ENCODE results near the gene CABLES1.
"Not testable (repeated sequence)": the region's sequence is repeated elsewhere in the genome, so short reads cannot be mapped to it uniquely, and the experiment has no call there.

CABLES1 gene

DNA sequence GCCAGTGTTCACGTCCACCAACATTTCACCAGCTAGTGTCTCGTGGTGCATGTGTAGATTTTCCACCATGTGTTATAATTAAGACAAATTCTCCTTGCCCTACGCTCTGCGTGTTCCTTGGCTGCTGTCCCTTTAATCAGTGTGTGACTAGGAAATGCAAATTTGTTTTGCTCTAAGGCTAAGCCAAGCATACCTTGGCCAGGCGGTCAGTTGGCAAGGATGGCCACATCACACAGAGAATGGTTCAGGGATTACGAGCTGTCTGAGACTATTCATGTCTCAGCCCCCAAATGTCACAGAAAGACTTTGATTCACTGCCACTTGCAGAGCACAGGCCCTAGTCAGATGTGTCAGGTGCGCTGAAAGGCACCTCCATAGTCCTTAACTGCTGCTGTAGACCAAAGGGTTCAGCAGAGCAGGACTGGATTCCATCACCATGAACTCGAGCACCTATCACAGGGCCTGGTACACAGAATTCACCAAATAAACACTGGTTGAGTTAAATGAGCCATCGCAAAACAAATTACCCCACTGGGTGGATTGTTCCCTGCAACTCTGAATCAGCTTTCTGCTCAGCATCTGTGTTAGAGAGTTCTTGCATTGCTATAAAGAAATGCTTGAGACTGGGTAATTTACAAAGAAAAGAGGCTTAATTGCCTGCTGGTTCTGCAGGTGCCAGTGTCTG lies 128.4 kb downstream of the CABLES1 start:
- no peak for DNase-seq (ENCODE audit: low read depth in 2 of 2)

DNA sequence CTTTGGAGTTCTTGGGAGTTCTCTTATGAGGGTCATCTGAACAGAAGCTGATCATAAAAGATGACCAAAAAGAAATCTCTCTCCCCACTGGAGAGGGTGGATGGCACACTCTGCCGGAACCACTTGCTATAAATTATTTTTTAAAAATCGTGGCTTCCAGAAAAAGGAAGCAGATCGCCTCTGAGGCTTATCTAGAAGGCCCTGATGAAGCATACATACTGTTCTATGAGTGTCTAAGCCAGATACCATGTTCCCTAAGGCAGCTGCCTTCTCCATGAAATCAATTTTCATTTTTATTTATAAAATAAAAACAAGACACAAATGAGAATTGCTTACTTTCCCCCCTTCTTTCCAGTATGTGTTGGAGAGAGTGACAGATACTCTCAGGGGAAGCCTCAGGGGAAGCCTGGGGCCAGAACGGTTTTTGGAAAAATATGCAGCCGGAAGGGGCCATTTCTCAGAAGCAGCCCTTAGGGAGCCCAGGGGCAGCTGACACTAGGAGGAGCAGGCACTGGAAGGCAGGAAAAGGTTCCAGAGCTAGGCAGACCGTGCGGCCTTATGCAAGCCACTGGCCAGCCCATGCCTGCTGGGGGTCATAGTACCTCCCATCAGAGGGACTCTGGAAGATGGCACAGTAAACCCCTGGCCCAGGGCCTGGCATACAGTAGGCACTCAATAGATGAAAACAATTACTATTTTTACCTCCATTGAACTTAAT lies 130.6 kb downstream of the CABLES1 start:
- no peak for DNase-seq (ENCODE audit: low read depth in 2 of 2)

GRCh38 chr18:23266717-23267446 lies 131.6 kb downstream of the CABLES1 start:
- DNase-seq (ENCODE audit: low read depth in 2 of 2): no peak

GRCh38 chr18:23267447-23267776 lies 132.1 kb downstream of the CABLES1 start:
- no peak for DNase-seq (ENCODE audit: low read depth in 2 of 2)

- DNase-seq (ENCODE audit: low read depth in 2 of 2): no peak
Observed at GRCh38 chr18:23268641-23269040, 133.4 kb downstream of the CABLES1 start.

- DNase-seq (ENCODE audit: low read depth in 2 of 2): not testable (repeated sequence)
Observed at GRCh38 chr18:23269068-23269467, 133.8 kb downstream of the CABLES1 start.

DNA sequence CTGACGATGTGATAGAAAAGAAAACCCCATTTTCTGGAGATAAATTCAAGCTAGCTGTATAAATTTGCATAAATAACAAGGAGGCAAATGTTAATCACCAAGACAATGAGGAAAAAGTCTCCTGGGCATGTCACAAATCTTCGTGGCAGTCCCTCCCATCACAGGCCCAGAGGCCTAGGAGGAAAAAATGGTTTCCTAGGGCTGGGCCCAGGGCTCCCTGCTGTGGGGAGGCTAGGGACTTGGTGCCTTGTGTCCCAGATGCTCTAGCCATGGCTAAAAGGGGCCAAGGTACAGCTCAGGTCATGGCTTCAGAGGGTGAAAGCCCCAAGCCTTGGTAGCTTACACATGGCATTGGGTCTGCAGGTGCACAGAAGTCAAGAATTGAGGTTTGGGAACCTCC lies 134.6 kb downstream of the CABLES1 start:
- no peak for DNase-seq (ENCODE audit: low read depth in 2 of 2)

GRCh38 chr18:23270986-23271680 lies 135.8 kb downstream of the CABLES1 start:
- no peak for DNase-seq (ENCODE audit: low read depth in 2 of 2)

GRCh38 chr18:23272498-23273232 lies 137.4 kb downstream of the CABLES1 start:
- no peak for DNase-seq (ENCODE audit: low read depth in 2 of 2)

- DNase-seq (ENCODE audit: low read depth in 2 of 2): no peak
Observed at GRCh38 chr18:23273443-23273966, 138.2 kb downstream of the CABLES1 start.

- DNase-seq (ENCODE audit: low read depth in 2 of 2): no peak
Observed at GRCh38 chr18:23274638-23275482, 139.6 kb downstream of the CABLES1 start.

GRCh38 chr18:23276451-23276850 lies 141.2 kb downstream of the CABLES1 start:
- DNase-seq (ENCODE audit: low read depth in 2 of 2): no peak

DNA sequence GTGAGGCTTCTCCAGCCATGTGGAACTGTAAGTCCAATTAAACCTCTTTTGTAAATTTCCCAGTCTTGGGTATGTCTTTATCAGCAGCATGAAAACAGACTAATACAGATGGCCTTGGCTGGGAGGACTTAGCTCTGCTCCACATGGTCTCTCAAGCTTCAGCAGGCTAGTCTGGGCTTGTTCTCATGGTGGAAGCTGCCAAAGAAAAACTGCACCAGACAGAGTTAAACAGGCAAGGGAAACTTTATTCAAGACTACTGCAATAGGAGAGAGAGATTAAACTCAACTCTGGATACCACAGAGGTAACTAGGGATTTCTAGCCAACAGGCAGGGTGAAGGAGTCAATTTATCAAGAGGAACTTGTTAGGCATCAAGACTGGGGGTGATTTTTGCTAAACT lies 142.1 kb downstream of the CABLES1 start:
- DNase-seq (ENCODE audit: low read depth in 2 of 2): no peak

DNA sequence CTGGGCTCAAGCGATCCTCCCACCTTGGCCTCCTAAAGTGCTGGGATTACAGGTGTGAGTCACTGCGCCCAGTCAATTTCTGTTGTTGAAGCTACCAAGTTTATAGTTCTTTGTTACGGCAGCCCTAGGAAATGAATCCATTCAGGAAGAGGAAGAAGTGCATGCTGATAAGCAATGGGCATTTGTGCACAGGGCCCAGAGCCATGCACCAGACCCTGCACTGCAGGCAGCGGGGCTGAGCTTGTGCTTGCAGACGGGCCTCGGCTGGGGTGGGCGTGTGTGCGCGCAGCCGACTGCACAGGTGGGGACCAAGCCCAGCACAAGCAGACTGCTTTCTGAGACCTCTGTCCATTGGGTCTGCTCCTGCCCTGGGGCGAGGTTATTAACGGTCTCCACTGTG lies 144.6 kb downstream of the CABLES1 start:
- no peak for DNase-seq (ENCODE audit: low read depth in 2 of 2)

DNA sequence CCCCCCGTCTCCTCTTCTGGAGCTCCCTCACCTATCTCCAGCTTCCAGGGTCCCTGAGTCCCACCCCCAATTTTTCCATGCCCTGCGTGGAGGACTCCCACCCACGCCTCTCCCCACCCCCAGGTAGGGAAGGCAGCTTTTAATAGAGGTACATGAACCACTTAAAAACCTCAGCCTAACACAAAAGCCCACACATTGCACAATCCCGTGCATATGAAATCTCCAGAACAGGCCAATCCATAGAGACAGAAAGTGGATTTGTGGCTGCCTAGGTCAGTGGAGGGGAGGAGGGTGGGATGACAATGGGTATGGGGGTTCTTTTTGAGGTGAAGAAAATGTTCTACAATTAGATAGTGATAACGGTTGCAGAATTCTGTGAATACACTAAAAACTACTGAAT lies 145.6 kb downstream of the CABLES1 start:
- no peak for DNase-seq (ENCODE audit: low read depth in 2 of 2)

DNA sequence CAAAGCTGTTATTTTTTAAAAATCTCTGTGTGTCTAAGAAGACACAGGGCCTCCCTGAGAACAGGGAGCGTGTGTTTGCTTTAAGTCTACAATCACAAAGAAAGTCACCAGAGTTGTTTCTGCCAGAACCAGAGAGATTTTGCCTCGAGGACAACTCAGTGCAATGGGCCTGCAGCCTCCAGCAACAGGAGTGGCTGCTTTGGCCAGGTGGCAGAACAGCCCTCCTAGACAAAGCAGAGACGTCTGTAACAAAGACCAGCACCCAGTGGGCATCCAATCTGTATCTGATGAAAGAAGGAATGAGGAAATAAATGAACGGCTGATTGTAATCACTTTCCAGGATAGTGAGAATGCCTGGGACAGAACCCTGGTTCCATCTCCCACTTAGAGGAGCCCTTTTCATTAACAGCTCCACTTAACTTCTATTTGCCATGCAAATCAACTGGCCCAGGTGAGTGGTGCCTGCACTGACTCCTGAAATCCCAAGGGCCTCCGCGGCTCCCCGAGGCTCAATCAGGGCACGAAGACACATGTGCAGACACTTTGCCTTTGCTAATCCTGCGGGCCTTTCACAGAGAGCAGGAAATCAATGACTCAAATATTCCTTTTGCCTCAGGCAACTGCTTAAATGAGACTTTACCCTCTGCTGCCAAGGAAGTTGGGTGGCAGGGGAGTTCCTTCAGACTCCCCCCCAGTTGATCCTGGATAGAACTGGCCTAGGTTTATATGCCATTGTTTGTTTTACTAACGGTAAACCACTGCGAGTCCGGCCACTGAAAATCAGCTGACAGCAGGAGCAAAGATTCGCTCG lies 146.5 kb downstream of the CABLES1 start:
- DNase-seq (ENCODE audit: low read depth in 2 of 2): no peak

- DNase-seq (ENCODE audit: low read depth in 2 of 2): no peak
Observed at GRCh38 chr18:23282437-23282781, 147.1 kb downstream of the CABLES1 start.

- no peak for DNase-seq (ENCODE audit: low read depth in 2 of 2)
Observed at GRCh38 chr18:23283916-23284430, 148.7 kb downstream of the CABLES1 start.

- no peak for DNase-seq (ENCODE audit: low read depth in 2 of 2)
Observed at GRCh38 chr18:23284629-23285028, 149.3 kb downstream of the CABLES1 start.
